ENCODE data around the gene BAAT. TPM values are rescaled to one million over a fixed set of nuclear protein-coding genes. Genes with fewer than 3 reads are reported as not detected.

Gene BAAT
- total and polyA plus RNA-seq, 9 of the 15 experiments (the other 6 are each of a cell fraction or from before 2014, with no cell fraction given), result 0.17 to 0.76 (median 0.32) TPM

GRCh38 chr9:101394687-101395086 is 9.9 kb upstream of the BAAT start:
- Histone ChIP-seq H3K4me2 (ENCODE audit: insufficient read depth, low read length) (no peak overlapping the region), H3K27ac (ENCODE audit: extremely low read depth, low read depth, low read length) (no peak overlapping the region), H3K27me3 (ENCODE audit: control insufficient read depth in 2 of 2, insufficient read depth in 2 of 2, low read length in 2 of 2) (no peaks in the 10 kb centered on the region), H3K36me3 (ENCODE audit: control insufficient read depth, insufficient read depth, low read length) (peaks cover 68% of the 10 kb centered on the region), H3K9me3 (replicated peaks; ENCODE audit: control insufficient read depth, insufficient read depth, low read depth, low read length) (peaks cover 19% of the 10 kb centered on the region), H3K9me1 (ENCODE audit: control insufficient read depth, insufficient read depth, low read length) (no peaks in the 10 kb centered on the region), H3K4me1 (replicated peaks in 1 of 2; ENCODE audit: control insufficient read depth in 2 of 2, insufficient read depth in 2 of 2, low read length in 2 of 2) (peaks cover 0 to 4% of the 10 kb centered on the region in 2 experiments; a peak in 1 of 5 replicates), H2AFZ (ENCODE audit: low read depth, low read length) (no peak overlapping the region), H3K9ac (ENCODE audit: insufficient read depth in 1 of 2, low read depth in 2 of 2, low read length in 2 of 2) (no peak overlapping the region), H3K79me2 (ENCODE audit: control insufficient read depth, insufficient read depth, low read length) (peaks cover 90% of the 10 kb centered on the region), H3K4me3 (no peak overlapping the region), H4K20me1 (replicated peaks; ENCODE audit: control insufficient read depth, insufficient read depth, low read length) (no peaks in the 10 kb centered on the region)
- 100% methylated on average over 1 of the region's 1 CpG for WGBS (ENCODE audit: insufficient coverage, low coverage, missing lambda C conversion rate)
- ATAC-seq (no peak), DNase-seq (ENCODE audit: extremely low read depth in 1 of 4, low spot score in 3 of 4) (no peak), FAIRE-seq (no peak)
- TF ChIP-seq MCM2 (IDR thresholded peaks at IDR 0.05; ENCODE audit: low read depth) (no peak), RBM25 (IDR thresholded peaks at IDR 0.05; ENCODE audit: low read depth, low read length, severe bottlenecking) (no peak), ZNF436 (CRISPR knock-in tag; IDR thresholded peaks at IDR 0.05) (no peak), PHF8 (IDR thresholded peaks at IDR 0.05; ENCODE audit: borderline replicate concordance, low read length) (no peak), CREBBP (IDR thresholded peaks at IDR 0.05; ENCODE audit: low read depth, low read length) (no peak), NBN (IDR thresholded peaks at IDR 0.05; ENCODE audit: low read depth) (no peak), MIER1 (IDR thresholded peaks at IDR 0.05; ENCODE audit: low read depth) (no peak), XRCC4 (IDR thresholded peaks at IDR 0.05; ENCODE audit: extremely low read depth, insufficient read depth, insufficient read length) (no peak), GTF2A2 (tag; IDR thresholded peaks at IDR 0.05) (no peak), RBM15 (IDR thresholded peaks at IDR 0.05; ENCODE audit: insufficient read depth, low read length) (no peak), RHOXF2B (CRISPR knock-in tag; conservative IDR thresholded peaks at IDR 0.05) (no peak), OTX1 (CRISPR knock-in tag; IDR thresholded peaks at IDR 0.05) (no peak), ZC3H8 (IDR thresholded peaks at IDR 0.05) (no peak), NCOA6 (IDR thresholded peaks at IDR 0.05) (no peak), LARP7 (IDR thresholded peaks at IDR 0.05) (no peak)
- TF ChIP-seq, protein P1, sequence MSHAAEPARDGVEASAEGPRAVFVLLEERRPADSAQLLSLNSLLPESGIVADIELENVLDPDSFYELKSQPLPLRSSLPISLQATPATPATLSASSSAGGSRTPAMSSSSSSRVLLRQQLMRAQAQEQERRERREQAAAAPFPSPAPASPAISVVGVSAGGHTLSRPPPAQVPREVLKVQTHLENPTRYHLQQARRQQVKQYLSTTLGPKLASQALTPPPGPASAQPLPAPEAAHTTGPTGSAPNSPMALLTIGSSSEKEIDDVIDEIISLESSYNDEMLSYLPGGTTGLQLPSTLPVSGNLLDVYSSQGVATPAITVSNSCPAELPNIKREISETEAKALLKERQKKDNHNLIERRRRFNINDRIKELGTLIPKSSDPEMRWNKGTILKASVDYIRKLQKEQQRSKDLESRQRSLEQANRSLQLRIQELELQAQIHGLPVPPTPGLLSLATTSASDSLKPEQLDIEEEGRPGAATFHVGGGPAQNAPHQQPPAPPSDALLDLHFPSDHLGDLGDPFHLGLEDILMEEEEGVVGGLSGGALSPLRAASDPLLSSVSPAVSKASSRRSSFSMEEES (CRISPR knock-in tag; IDR thresholded peaks at IDR 0.05), result no peak
- TF ChIP-seq, protein P2, sequence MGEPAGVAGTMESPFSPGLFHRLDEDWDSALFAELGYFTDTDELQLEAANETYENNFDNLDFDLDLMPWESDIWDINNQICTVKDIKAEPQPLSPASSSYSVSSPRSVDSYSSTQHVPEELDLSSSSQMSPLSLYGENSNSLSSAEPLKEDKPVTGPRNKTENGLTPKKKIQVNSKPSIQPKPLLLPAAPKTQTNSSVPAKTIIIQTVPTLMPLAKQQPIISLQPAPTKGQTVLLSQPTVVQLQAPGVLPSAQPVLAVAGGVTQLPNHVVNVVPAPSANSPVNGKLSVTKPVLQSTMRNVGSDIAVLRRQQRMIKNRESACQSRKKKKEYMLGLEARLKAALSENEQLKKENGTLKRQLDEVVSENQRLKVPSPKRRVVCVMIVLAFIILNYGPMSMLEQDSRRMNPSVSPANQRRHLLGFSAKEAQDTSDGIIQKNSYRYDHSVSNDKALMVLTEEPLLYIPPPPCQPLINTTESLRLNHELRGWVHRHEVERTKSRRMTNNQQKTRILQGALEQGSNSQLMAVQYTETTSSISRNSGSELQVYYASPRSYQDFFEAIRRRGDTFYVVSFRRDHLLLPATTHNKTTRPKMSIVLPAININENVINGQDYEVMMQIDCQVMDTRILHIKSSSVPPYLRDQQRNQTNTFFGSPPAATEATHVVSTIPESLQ (CRISPR knock-in tag; IDR thresholded peaks at IDR 0.05), result no peak
- TF ChIP-seq, protein P3, sequence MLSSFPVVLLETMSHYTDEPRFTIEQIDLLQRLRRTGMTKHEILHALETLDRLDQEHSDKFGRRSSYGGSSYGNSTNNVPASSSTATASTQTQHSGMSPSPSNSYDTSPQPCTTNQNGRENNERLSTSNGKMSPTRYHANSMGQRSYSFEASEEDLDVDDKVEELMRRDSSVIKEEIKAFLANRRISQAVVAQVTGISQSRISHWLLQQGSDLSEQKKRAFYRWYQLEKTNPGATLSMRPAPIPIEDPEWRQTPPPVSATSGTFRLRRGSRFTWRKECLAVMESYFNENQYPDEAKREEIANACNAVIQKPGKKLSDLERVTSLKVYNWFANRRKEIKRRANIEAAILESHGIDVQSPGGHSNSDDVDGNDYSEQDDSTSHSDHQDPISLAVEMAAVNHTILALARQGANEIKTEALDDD (IDR thresholded peaks at IDR 0.05), result no peak
- TF ChIP-seq, protein P4, sequence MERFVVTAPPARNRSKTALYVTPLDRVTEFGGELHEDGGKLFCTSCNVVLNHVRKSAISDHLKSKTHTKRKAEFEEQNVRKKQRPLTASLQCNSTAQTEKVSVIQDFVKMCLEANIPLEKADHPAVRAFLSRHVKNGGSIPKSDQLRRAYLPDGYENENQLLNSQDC (CRISPR knock-in tag; IDR thresholded peaks at IDR 0.05), result no peak
- in situ Hi-C loops (cut with MboI) (no loop called here), intact Hi-C loops (cut with micrococcal nuclease) (loop anchor here (5.0 to 10.0 kb wide), 2 partner anchors 53 to 680 kb away; no protein-coding TSS in a partner anchor)
- POLR2A ChIA-PET, result no interaction called here
- CTCF ChIA-PET (ENCODE audit: low intra/inter-chr PET ratio), result no interaction called here
- BruUV-seq (replicated peaks), result no TSS peak

Measured in K562 (cell line).